Muscle of leg (tissue), 11 donors: ENCODE data around the gene NSMCE4A. TPM values are rescaled to one million over a fixed set of nuclear protein-coding genes. Genes with fewer than 3 reads are reported as not detected.
"Not testable (repeated sequence)": the region's sequence is repeated elsewhere in the genome, so short reads cannot be mapped to it uniquely, and the experiment has no call there.

Experiments
- DNase-seq: peaks from one replicate; pipeline ENCODE4 v3.0.0; 2013
- H3K27ac ChIP-seq: one replicate; pipeline ENCODE4 v1.5.1; 2013; ENCODE audit warnings: mild to moderate bottlenecking, low read length, control low read depth
- H3K27me3 ChIP-seq: one replicate; pipeline ENCODE4 v1.6.1; 2013; ENCODE audit warnings: low read length; ENCODE audit not compliant: control insufficient read depth, insufficient read depth
- H3K36me3 ChIP-seq: one replicate; pipeline ENCODE4 v1.6.1; 2013; ENCODE audit warnings: low read length; ENCODE audit not compliant: control insufficient read depth, insufficient read depth
- H3K4me1 ChIP-seq: one replicate; pipeline ENCODE4 v1.6.1; 2013; ENCODE audit warnings: low read length; ENCODE audit not compliant: control insufficient read depth, insufficient read depth
- H3K4me3 ChIP-seq: one replicate; pipeline ENCODE4 v1.5.1; 2013; ENCODE audit warnings: low read length, control low read depth
- H3K9me3 ChIP-seq: replicated peaks from 2 replicates; pipeline ENCODE4 v1.6.1; 2013; ENCODE audit warnings: low read depth, low read length; ENCODE audit not compliant: control insufficient read depth
- WGBS: methylation state at CpG from one replicate; pipeline ENCODE4 v1.1.5; 2013; ENCODE audit warnings: missing lambda C conversion rate; ENCODE audit not compliant: insufficient coverage; 5-methylcytosine and 5-hydroxymethylcytosine counted together
- polyA plus RNA-seq, 8 donors: library from polyadenylated mRNA; unstranded; fragments of 120-200 nt; gene quantifications; one replicate each; pipeline versions ENCODE4 v1.2.1 to v1.2.3, GENCODE V29; 2013; ENCODE audit warnings: inconsistent platforms in 1 of 8, low replicate concordance in 1 of 8; ENCODE audit not compliant: insufficient read length in 8 of 8, insufficient read depth in 1 of 8
- total RNA-seq: library from RNA; stranded (reverse); fragments of 120-200 nt; gene quantifications from one replicate; pipeline ENCODE4 v1.2.4, GENCODE V29; 2013

Gene NSMCE4A
- total and polyA plus RNA-seq, 9 donors, result 34.8 to 46.6 (median 41.6) TPM

GRCh38 chr10:121947343-121948330 is 27.4 kb downstream of the NSMCE4A start:
- Histone ChIP-seq H3K27ac (no peak overlapping the region), H3K4me1 (no peaks in the 10 kb centered on the region), H3K27me3 (no peaks in the 10 kb centered on the region), H3K36me3 (no peaks in the 10 kb centered on the region), H3K4me3 (no peak overlapping the region), H3K9me3 (no peaks in the 10 kb centered on the region)
- no peak for DNase-seq
- 70% methylated on average over 4 of the region's 7 CpGs for WGBS

GRCh38 chr10:121942749-121943416 is 32.1 kb downstream of the NSMCE4A start:
- Histone ChIP-seq H3K36me3 (no peaks in the 10 kb centered on the region), H3K27me3 (no peaks in the 10 kb centered on the region), H3K27ac (peak overlapping the region; percentile 76), H3K9me3 (no peaks in the 10 kb centered on the region), H3K4me3 (no peak overlapping the region), H3K4me1 (no peaks in the 10 kb centered on the region)
- no CpG with 5 or more reads among the region's 2 CpGs for WGBS
- DNase-seq, result peak; percentile 90

GRCh38 chr10:121941532-121941931 is 33.5 kb downstream of the NSMCE4A start:
- H3K4me1 ChIP-seq, result no peaks in the 10 kb centered on the region
- WGBS, result 80% methylated on average over 1 of the region's 3 CpGs
- no peaks in the 10 kb centered on the region for H3K36me3 ChIP-seq
- H3K27me3 ChIP-seq, result no peaks in the 10 kb centered on the region
- no peaks in the 10 kb centered on the region for H3K9me3 ChIP-seq
- H3K27ac ChIP-seq, result no peak overlapping the region
- no peak overlapping the region for H3K4me3 ChIP-seq
- no peak for DNase-seq

- no peaks in the 10 kb centered on the region for H3K9me3 ChIP-seq
- H3K4me3 ChIP-seq, result no peak overlapping the region
- no peaks in the 10 kb centered on the region for H3K27me3 ChIP-seq
These were observed 38.7 kb downstream of the NSMCE4A start for GRCh38 chr10:121936295-121936694.

GRCh38 chr10:121935702-121936101 is 39.3 kb downstream of the NSMCE4A start:
- no peak overlapping the region for H3K4me3 ChIP-seq
- H3K36me3 ChIP-seq, result no peaks in the 10 kb centered on the region
- H3K9me3 ChIP-seq, result no peaks in the 10 kb centered on the region
- peaks cover 3% of the 10 kb centered on the region for H3K4me1 ChIP-seq
- DNase-seq, result peak; percentile 18
- no peak overlapping the region for H3K27ac ChIP-seq
- H3K27me3 ChIP-seq, result no peaks in the 10 kb centered on the region
- WGBS, result 35% methylated on average over 6 of the region's 7 CpGs

More at GRCh38 chr10:121936295-121936694, 38.7 kb downstream of the NSMCE4A start:
- no peak overlapping the region for H3K27ac ChIP-seq
- H3K36me3 ChIP-seq, result no peaks in the 10 kb centered on the region
- no CpG with 5 or more reads among the region's 2 CpGs for WGBS
- peaks cover 3% of the 10 kb centered on the region for H3K4me1 ChIP-seq
- DNase-seq, result no peak

- H3K4me3 ChIP-seq, H3K4me1 ChIP-seq, H3K9me3 ChIP-seq, DNase-seq, H3K27me3 ChIP-seq, H3K27ac ChIP-seq, H3K36me3 ChIP-seq: not testable (repeated sequence)
- 53% methylated on average over 8 of the region's 11 CpGs for WGBS
These were observed 44.5 kb downstream of the NSMCE4A start for GRCh38 chr10:121930268-121931085.

- H3K4me1 ChIP-seq, DNase-seq, H3K9me3 ChIP-seq, H3K27ac ChIP-seq, H3K27me3 ChIP-seq, H3K36me3 ChIP-seq, H3K4me3 ChIP-seq: not testable (repeated sequence)
- WGBS, result 50% methylated on average over 2 of the region's 14 CpGs
These were observed 45.3 kb downstream of the NSMCE4A start for GRCh38 chr10:121929585-121930267.

GRCh38 chr10:121928528-121928884 is 46.5 kb downstream of the NSMCE4A start:
- Histone ChIP-seq H3K9me3 (no peaks in the 10 kb centered on the region), H3K36me3 (peaks cover 3% of the 10 kb centered on the region), H3K4me3 (peak overlapping the region; percentile 84), H3K27me3 (no peaks in the 10 kb centered on the region), H3K27ac (peak overlapping the region; percentile 99), H3K4me1 (peaks cover 6% of the 10 kb centered on the region)
- WGBS, result 10% methylated on average over 20 of the region's 20 CpGs
- DNase-seq, result no peak

- peaks cover 6% of the 10 kb centered on the region for H3K4me1 ChIP-seq
- peak within 1 kb of the TSS; percentile 99 for H3K27ac ChIP-seq
- DNase-seq, result peak; percentile 99
- no peaks in the 10 kb centered on the region for H3K27me3 ChIP-seq
- H3K4me3 ChIP-seq, result peak within 1 kb of the TSS; percentile 87
- under 1% methylated on average over 74 of the region's 87 CpGs for WGBS
- no peaks in the 10 kb centered on the region for H3K9me3 ChIP-seq
- H3K36me3 ChIP-seq, result peaks cover 6% of the 10 kb centered on the region
These were observed 47.0 kb downstream of the NSMCE4A start, which contains the start of gene ATE1 for GRCh38 chr10:121927841-121928527. TSS of gene ATE1 (minus strand) at chr10:121928031. CDS start at chr10:121927949, 82 bp downstream.
